HG03432 (cell line): Measurements from ENCODE around the gene TESMIN.

Experiments used
- ATAC-seq: cut with Tn5 transposase; IDR thresholded peaks from one replicate; pipeline ENCODE4 v1.9.1; 2021; ENCODE audit warnings: mild to moderate bottlenecking, moderate library complexity; ENCODE audit not compliant: unreplicated experiment

Gene TESMIN

GRCh38 chr11:68661697-68662603 is 89.4 kb downstream of the TESMIN start:
- no peak for ATAC-seq

DNA sequence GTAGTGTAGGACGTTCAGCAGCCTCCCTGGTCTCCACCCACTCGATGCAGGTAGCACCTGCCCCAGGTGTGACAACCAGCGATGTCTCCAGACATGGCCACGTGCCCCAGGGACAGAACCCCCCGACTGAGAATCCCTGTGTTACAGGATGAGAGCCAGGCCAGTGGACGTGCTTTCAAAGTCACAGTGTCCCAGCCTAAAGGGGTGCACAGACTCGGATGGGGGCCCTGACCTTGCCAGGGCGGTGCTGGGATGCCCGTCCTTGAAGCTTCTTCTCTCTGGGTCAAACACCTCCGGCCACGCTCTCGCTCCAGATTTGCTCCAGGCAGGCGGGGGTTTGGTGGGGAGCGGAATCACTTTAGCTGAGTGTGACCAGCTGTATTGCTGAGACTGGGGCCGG is 90.3 kb downstream of the TESMIN start:
- ATAC-seq: no peak

GRCh38 chr11:68660066-68660810 is 91.1 kb downstream of the TESMIN start:
- no peak for ATAC-seq

DNA sequence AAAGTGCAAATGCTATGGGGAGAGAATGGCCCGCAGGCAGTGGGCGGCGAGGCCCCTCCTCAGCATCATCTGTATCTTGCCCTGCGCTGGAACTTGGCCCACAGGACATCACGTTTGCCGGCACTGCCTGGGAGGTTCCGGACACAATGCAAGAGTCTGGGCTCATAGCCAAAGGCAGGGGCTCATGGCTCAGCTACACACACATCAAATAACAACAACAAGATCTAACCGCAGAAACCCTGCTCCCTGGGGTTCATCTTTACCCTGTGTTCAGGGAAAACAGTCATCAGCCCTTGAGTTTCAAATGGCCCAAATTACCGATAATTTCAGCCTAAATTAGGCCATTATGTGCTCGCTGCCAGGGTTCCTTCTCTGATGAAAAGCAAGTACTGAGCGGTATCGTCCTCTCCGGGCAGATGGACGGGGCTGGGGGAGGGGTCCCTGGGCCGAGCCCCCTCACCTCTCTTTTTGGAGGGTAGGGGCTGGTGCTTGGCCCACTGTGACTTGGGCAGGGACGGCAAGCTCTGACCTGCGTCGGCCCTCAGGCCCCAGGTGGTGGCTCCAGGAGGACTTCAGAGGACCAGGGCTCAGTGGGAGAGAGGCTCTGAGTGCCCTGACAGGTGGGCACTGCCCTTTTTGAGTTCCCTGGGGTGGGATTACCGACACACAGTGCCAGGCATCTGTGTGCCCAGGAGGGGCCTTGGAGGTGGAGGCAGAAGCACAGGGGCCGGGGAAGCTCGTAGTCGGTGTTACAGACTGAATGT is 92.0 kb downstream of the TESMIN start:
- no peak for ATAC-seq

- ATAC-seq: no peak
Observed at GRCh38 chr11:68658661-68659060, 92.7 kb downstream of the TESMIN start.

DNA sequence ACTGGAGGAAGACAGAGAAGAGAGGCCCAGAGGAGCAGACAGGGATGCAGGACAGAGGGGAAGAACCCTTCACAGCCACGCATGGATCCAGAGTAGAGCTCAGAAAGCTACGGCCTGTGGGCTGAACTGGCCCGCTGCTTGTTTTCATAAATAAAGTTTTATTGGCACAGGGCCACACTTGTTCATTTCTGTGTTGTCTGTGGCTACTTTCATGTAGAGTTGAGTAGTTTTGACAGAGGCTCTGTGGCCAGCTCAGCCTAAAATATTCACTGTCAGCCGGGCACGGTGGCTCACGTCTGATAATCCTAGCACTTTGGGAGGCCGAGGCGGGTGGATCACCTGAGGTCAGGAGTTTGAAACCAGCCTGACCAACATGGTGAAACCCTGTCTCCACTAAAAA is 93.2 kb downstream of the TESMIN start:
- ATAC-seq: no peak
